ENCODE measurements around the gene COL5A3. TPM values are rescaled to one million over a fixed set of nuclear protein-coding genes. Genes with fewer than 3 reads are reported as not detected.

The COL5A3 gene
- total and polyA plus RNA-seq, 2 experiments from 2014 or later: 1.9 to 2.1 TPM

DNA sequence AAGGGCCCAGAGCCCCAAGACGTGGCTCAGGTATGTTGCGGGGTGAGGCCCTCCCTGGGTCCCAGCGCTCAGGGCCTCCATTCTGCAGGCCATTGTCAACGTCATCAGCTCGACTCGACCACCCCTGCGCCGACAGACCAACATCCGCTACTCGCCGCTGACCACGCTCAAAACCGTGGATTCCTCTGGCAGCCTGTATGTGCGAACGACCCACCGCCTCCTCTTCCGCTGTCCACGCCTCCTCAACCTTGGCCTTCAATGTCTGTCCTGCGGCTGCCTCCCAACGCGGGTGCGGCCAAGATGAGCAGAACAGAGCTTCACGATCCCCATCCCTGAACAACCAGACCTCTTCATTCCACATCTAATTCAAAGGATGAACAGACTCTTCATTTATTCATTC, 11.1 kb upstream of the COL5A3 start:
- WGBS (ENCODE audit: low lambda C conversion rate, missing lambda C conversion rate): 93% methylated on average over 23 of the region's 23 CpGs
- no peak for DNase-seq (ENCODE audit: low spot score)

DNA sequence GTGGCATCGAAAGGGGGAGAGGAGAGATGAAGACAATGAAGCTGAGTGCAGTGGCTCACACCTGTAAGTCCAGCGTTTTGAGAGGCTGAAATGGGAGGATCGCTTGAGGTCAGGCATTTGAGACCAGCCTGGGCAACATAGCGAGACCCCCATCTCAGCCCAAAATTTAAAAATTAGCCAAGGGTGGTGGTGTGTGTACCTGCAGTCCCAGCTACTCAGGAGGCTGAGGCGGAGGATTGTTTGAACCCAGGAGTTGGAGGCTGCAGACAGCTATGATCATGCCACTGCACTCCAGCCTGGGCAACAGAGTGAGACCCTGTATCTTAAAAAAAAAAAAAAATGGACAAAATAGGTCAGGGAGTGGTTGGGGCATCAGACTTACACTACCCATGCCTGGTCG, 10.5 kb upstream of the COL5A3 start:
- TF ChIP-seq, protein P1, sequence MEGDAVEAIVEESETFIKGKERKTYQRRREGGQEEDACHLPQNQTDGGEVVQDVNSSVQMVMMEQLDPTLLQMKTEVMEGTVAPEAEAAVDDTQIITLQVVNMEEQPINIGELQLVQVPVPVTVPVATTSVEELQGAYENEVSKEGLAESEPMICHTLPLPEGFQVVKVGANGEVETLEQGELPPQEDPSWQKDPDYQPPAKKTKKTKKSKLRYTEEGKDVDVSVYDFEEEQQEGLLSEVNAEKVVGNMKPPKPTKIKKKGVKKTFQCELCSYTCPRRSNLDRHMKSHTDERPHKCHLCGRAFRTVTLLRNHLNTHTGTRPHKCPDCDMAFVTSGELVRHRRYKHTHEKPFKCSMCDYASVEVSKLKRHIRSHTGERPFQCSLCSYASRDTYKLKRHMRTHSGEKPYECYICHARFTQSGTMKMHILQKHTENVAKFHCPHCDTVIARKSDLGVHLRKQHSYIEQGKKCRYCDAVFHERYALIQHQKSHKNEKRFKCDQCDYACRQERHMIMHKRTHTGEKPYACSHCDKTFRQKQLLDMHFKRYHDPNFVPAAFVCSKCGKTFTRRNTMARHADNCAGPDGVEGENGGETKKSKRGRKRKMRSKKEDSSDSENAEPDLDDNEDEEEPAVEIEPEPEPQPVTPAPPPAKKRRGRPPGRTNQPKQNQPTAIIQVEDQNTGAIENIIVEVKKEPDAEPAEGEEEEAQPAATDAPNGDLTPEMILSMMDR (IDR thresholded peaks at IDR 0.05; ENCODE audit: poor library complexity): no peak
- no peak for TF ChIP-seq EZH2 (IDR thresholded peaks at IDR 0.05; ENCODE audit: borderline replicate concordance)
- Histone ChIP-seq H3K4me2 (no peak overlapping the region), H3K27me3 (no peaks in the 10 kb centered on the region), H3K4me1 (ENCODE audit: insufficient read depth) (no peaks in the 10 kb centered on the region), H3K27ac (no peak overlapping the region), H3K4me3 (no peak overlapping the region), H4K20me1 (ENCODE audit: insufficient read depth, poor library complexity, severe bottlenecking) (no peaks in the 10 kb centered on the region), H3K9me2 (replicated peaks; ENCODE audit: insufficient read depth) (no peaks in the 10 kb centered on the region), H2AFZ (no peak overlapping the region), H3K36me3 (replicated peaks; ENCODE audit: insufficient read depth, low read depth) (no peaks in the 10 kb centered on the region), H3K9me3 (ENCODE audit: low read depth) (no peaks in the 10 kb centered on the region), H3K79me2 (no peaks in the 10 kb centered on the region)
- 91% methylated on average over 6 of the region's 6 CpGs for WGBS (ENCODE audit: low lambda C conversion rate, missing lambda C conversion rate)
- DNase-seq (ENCODE audit: low spot score): no peak

More for the DNA sequence above, 11.1 kb upstream of the COL5A3 start:
- H3K36me3 ChIP-seq (replicated peaks; ENCODE audit: insufficient read depth, low read depth): no peaks in the 10 kb centered on the region
- H3K27ac ChIP-seq: no peak overlapping the region
- H3K27me3 ChIP-seq: no peaks in the 10 kb centered on the region
- no peak overlapping the region for H2AFZ ChIP-seq
- no peak overlapping the region for H3K4me2 ChIP-seq
- H4K20me1 ChIP-seq (ENCODE audit: insufficient read depth, poor library complexity, severe bottlenecking): no peaks in the 10 kb centered on the region
- TF ChIP-seq, protein P1 (IDR thresholded peaks at IDR 0.05; ENCODE audit: poor library complexity): no peak
- TF ChIP-seq EZH2 (IDR thresholded peaks at IDR 0.05; ENCODE audit: borderline replicate concordance): no peak
- H3K9me2 ChIP-seq (replicated peaks; ENCODE audit: insufficient read depth): no peaks in the 10 kb centered on the region
- H3K4me3 ChIP-seq: no peak overlapping the region
- H3K9me3 ChIP-seq (ENCODE audit: low read depth): no peaks in the 10 kb centered on the region
- H3K79me2 ChIP-seq: no peaks in the 10 kb centered on the region
- H3K4me1 ChIP-seq (ENCODE audit: insufficient read depth): no peaks in the 10 kb centered on the region

DNA sequence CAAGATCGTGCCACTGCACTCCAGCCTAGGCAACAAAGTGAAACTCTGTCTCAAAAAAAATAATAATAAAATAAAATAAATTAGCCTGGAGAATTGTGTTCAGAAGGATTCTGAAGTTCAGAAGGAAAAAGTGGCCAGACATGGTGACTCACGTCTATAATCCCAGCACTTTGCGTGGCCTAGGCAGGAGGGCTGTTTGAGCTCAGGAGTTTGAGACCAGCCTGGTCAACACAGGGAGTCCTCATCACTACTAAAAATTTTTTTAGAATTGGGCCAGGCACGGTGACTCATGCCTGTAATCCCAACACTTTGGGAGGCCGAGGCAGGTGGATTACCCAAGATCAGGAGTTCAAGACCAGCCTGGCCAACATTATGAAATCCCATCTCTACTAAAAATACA, 8.9 kb upstream of the COL5A3 start:
- TF ChIP-seq EZH2 (IDR thresholded peaks at IDR 0.05; ENCODE audit: borderline replicate concordance): no peak
- TF ChIP-seq, protein P1 (IDR thresholded peaks at IDR 0.05; ENCODE audit: poor library complexity): no peak
- TF ChIP-seq EZH2phosphoT487 (IDR thresholded peaks at IDR 0.05; ENCODE audit: low read depth, severe bottlenecking, unreplicated experiment): no peak
- H3K79me2 ChIP-seq: no peaks in the 10 kb centered on the region
- WGBS (ENCODE audit: low lambda C conversion rate, missing lambda C conversion rate): 81% methylated on average over 5 of the region's 5 CpGs
- no peaks in the 10 kb centered on the region for H4K20me1 ChIP-seq (ENCODE audit: insufficient read depth, poor library complexity, severe bottlenecking)
- H3K27ac ChIP-seq: no peak overlapping the region
- H3K36me3 ChIP-seq (replicated peaks; ENCODE audit: insufficient read depth, low read depth): no peaks in the 10 kb centered on the region
- H2AFZ ChIP-seq: no peak overlapping the region
- no peaks in the 10 kb centered on the region for H3K9me2 ChIP-seq (replicated peaks; ENCODE audit: insufficient read depth)
- H3K9me3 ChIP-seq (ENCODE audit: low read depth): no peaks in the 10 kb centered on the region
- no peaks in the 10 kb centered on the region for H3K27me3 ChIP-seq
- no peak overlapping the region for H3K4me2 ChIP-seq
- no peak for DNase-seq (ENCODE audit: low spot score)
- no peak overlapping the region for H3K4me3 ChIP-seq
- H3K4me1 ChIP-seq (ENCODE audit: insufficient read depth): no peaks in the 10 kb centered on the region

GRCh38 chr19:10018786-10019185, 8.5 kb upstream of the COL5A3 start:
- TF ChIP-seq EZH2 (IDR thresholded peaks at IDR 0.05; ENCODE audit: borderline replicate concordance): no peak
- TF ChIP-seq EZH2phosphoT487 (IDR thresholded peaks at IDR 0.05; ENCODE audit: low read depth, severe bottlenecking, unreplicated experiment): no peak
- TF ChIP-seq, protein P1 (IDR thresholded peaks at IDR 0.05; ENCODE audit: poor library complexity): no peak
- no peak overlapping the region for H2AFZ ChIP-seq
- no peak for DNase-seq (ENCODE audit: low spot score)
- no peaks in the 10 kb centered on the region for H3K79me2 ChIP-seq
- no peaks in the 10 kb centered on the region for H3K9me2 ChIP-seq (replicated peaks; ENCODE audit: insufficient read depth)
- H3K4me1 ChIP-seq (ENCODE audit: insufficient read depth): no peaks in the 10 kb centered on the region
- H3K36me3 ChIP-seq (replicated peaks; ENCODE audit: insufficient read depth, low read depth): no peaks in the 10 kb centered on the region
- WGBS (ENCODE audit: low lambda C conversion rate, missing lambda C conversion rate): 90% methylated on average over 9 of the region's 9 CpGs
- H3K4me2 ChIP-seq: no peak overlapping the region
- H3K27me3 ChIP-seq: peaks cover 3% of the 10 kb centered on the region
- H3K9me3 ChIP-seq (ENCODE audit: low read depth): no peaks in the 10 kb centered on the region
- H3K4me3 ChIP-seq: no peak overlapping the region
- H4K20me1 ChIP-seq (ENCODE audit: insufficient read depth, poor library complexity, severe bottlenecking): no peaks in the 10 kb centered on the region
- no peak overlapping the region for H3K27ac ChIP-seq

All from hepatocyte (in vitro differentiated cells).